CD4-positive, CD25-positive, alpha-beta regulatory T cell (primary cell): ENCODE data around the gene LRRC28. TPM values are rescaled to one million over a fixed set of nuclear protein-coding genes. Genes with fewer than 3 reads are reported as not detected.

Experiments
- ATAC-seq, 2 donors: fragments of 150-1000 bp; cut with Tn5 transposase; one replicate each; pipeline ENCODE4 v1.10.0; 2021; ENCODE audit warnings: low read depth in 2 of 2, moderate number of reproducible peaks in 2 of 2, moderate library complexity in 1 of 2
- DNase-seq, 3 donors: peaks; one replicate each; pipeline versions ENCODE4 v3.0.0 to v3.0.0-alpha.2; 2012 to 2022; ENCODE audit warnings: mixed read lengths in 1 of 3
- H3K27ac ChIP-seq: one replicate; pipeline ENCODE4 v1.7.0; 2013; ENCODE audit warnings: mild to moderate bottlenecking, low read length; ENCODE audit not compliant: insufficient read depth, poor library complexity, severe bottlenecking
- H3K27me3 ChIP-seq: one replicate; pipeline ENCODE4 v1.7.0; 2013; ENCODE audit warnings: low read length; ENCODE audit not compliant: control insufficient read depth, insufficient read depth
- H3K36me3 ChIP-seq: one replicate; pipeline ENCODE4 v1.7.0; 2013; ENCODE audit warnings: mild to moderate bottlenecking, low read length, moderate library complexity; ENCODE audit not compliant: control insufficient read depth, insufficient read depth
- H3K4me1 ChIP-seq: 2 replicates; pipeline ENCODE4 v1.7.0; 2013; ENCODE audit warnings: mild to moderate bottlenecking, low read length; ENCODE audit not compliant: insufficient read depth, control insufficient read depth, poor library complexity, severe bottlenecking
- H3K4me3 ChIP-seq: one replicate; pipeline ENCODE4 v1.7.0; 2013; ENCODE audit warnings: low read depth, mild to moderate bottlenecking, low read length, moderate library complexity
- H3K9me3 ChIP-seq, 2 experiments: 1 replicate in 1 of 2; 2 replicates in 1 of 2; pipeline ENCODE4 v1.7.0; 2013; ENCODE audit warnings: low read length in 2 of 2, mild to moderate bottlenecking in 1 of 2, moderate library complexity in 1 of 2; ENCODE audit not compliant: control insufficient read depth in 2 of 2
- H3K27ac Mint-ChIP-seq, 3 donors: one replicate each; pipeline ENCODE4 v1.8.0; 2020 to 2022; ENCODE audit warnings: mild to moderate bottlenecking in 3 of 3, mixed read lengths in 3 of 3, moderate library complexity in 2 of 3
- H3K27me3 Mint-ChIP-seq: one replicate; pipeline ENCODE4 v1.8.0; 2022; ENCODE audit warnings: mild to moderate bottlenecking, mixed read lengths
- H3K36me3 Mint-ChIP-seq: one replicate; pipeline ENCODE4 v1.8.0; 2020; ENCODE audit warnings: mixed read lengths
- H3K4me1 Mint-ChIP-seq, 4 donors: one replicate each; pipeline ENCODE4 v1.8.0; 2020 to 2022; ENCODE audit warnings: mixed read lengths in 4 of 4, mild to moderate bottlenecking in 1 of 4
- H3K4me3 Mint-ChIP-seq, 4 donors: one replicate each; pipeline ENCODE4 v1.8.0; 2020 to 2022; ENCODE audit warnings: mild to moderate bottlenecking in 4 of 4, mixed read lengths in 4 of 4, moderate library complexity in 3 of 4
- H3K9me3 Mint-ChIP-seq, 7 donors: one replicate each; pipeline ENCODE4 v1.8.0; 2020 to 2022; ENCODE audit warnings: mixed read lengths in 7 of 7, mild to moderate bottlenecking in 3 of 7, moderate library complexity in 2 of 7
- polyA plus RNA-seq, 4 donors: library from polyadenylated mRNA; unstranded; fragments of 300-500 nt; fragmentation: Illumina TruSeq; gene quantifications; one replicate each; pipeline ENCODE4 v1.2.3, GENCODE V29; 2021
- total RNA-seq: library from RNA; stranded (reverse); gene quantifications from one replicate; pipeline ENCODE4 v1.2.3, GENCODE V29; 2022

Gene LRRC28
- total and polyA plus RNA-seq, 5 donors from 2014 or later: 12.5 to 43.3 (median 29.3) TPM

DNA sequence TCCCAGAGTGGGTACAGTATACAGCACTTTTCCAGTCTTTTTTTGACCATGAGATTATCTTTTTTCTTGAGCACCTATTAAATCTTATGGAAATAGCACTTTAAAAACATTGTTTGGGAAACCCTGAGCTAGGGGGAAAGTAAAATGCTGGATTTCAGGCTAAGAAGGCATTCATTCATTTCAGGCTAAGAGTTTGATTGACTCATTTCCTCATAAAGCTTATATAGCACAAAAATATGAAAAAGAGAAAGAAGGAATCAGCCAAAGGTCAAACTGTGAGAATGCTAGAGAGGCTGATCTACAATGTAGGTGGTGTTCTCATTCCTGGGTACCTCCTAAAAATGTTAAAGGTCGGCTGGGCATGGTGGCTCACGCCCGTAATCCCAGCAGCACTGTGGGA lies 12.4 kb upstream of the LRRC28 start:
- Mint-ChIP-seq H3K4me3 (no peak overlapping the region), H3K27me3 (peaks cover 8% of the 10 kb centered on the region), H3K4me1 (peaks cover 0 to 2% (median 0%) of the 10 kb centered on the region in 4 donors), H3K36me3 (peaks cover 4% of the 10 kb centered on the region), H3K9me3 (peaks cover 0 to 2% (median 0%) of the 10 kb centered on the region in 7 donors), H3K27ac (no peak overlapping the region)
- no peak overlapping the region for H3K4me3 ChIP-seq
- H3K4me1 ChIP-seq: no peaks in the 10 kb centered on the region
- H3K9me3 ChIP-seq: no peaks in the 10 kb centered on the region
- H3K27me3 ChIP-seq: no peaks in the 10 kb centered on the region
- no peak overlapping the region for H3K27ac ChIP-seq
- no peak for DNase-seq
- H3K36me3 ChIP-seq: no peaks in the 10 kb centered on the region
- ATAC-seq: no peak

DNA sequence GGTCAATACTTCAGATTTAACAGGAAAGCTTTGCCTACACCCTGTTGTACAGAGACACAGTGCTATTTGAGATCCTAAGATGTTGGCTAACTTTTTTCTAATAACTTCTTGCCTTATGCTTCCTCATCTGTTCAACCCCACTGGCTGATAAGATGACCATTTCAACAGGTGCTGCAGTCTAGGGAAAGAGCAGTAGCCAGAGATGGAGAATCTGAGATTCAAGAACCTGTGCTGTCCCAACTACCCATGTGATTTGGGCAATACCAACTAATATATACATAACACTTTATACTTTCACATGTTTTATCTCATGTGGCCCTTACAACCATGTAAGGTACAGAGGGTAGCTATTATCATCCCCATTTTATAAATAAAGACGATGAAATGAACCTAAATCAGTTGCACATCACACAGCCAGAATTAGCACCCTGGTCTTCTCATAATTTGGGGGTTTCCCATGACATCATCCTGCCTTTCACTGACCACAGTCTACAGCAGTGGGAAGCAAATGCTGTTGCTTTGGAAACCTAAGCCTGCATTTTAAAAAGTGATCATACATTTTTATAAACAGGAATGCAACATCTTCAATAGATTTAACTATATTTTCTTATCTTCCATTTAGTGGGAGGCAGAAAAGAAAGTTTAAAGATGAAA lies 11.6 kb upstream of the LRRC28 start:
- Mint-ChIP-seq H3K4me1 (peaks cover 0 to 2% (median 0%) of the 10 kb centered on the region in 4 donors), H3K4me3 (no peak overlapping the region), H3K27me3 (peaks cover 8% of the 10 kb centered on the region), H3K9me3 (peaks cover 0 to 2% (median 0%) of the 10 kb centered on the region in 7 donors), H3K36me3 (peaks cover 4% of the 10 kb centered on the region), H3K27ac (no peak overlapping the region)
- H3K4me1 ChIP-seq: no peaks in the 10 kb centered on the region
- no peak overlapping the region for H3K27ac ChIP-seq
- ATAC-seq (no peak), DNase-seq (no peak)
- no peak overlapping the region for H3K4me3 ChIP-seq
- H3K9me3 ChIP-seq: no peaks in the 10 kb centered on the region
- H3K27me3 ChIP-seq: no peaks in the 10 kb centered on the region
- H3K36me3 ChIP-seq: no peaks in the 10 kb centered on the region

DNA sequence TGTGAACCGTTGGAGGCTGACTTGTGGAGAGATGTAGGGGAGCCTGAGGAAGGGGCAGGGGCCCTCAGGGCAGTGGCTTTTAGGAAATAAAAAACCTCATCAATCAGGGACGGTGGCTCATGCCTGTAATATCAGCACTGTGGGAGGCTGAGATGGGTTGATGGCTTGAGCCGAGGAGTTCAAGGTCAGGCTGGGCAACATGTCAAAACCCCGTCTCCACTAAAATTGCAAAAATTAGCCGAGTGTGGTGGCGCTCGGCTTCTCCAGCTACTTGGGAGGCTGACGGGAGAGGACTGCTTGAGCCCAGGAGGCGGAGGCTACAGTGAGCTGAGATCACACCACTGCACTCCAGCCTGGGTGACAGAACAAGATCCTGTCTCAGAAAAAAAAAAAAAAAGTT lies 9.5 kb upstream of the LRRC28 start:
- Histone ChIP-seq H3K27ac (no peak overlapping the region), H3K9me3 (no peaks in the 10 kb centered on the region), H3K27me3 (no peaks in the 10 kb centered on the region), H3K4me3 (no peak overlapping the region), H3K4me1 (no peaks in the 10 kb centered on the region), H3K36me3 (no peaks in the 10 kb centered on the region)
- Mint-ChIP-seq H3K27ac (no peak overlapping the region), H3K4me1 (peaks cover 0 to 2% (median 0%) of the 10 kb centered on the region in 4 donors), H3K9me3 (peaks cover 0 to 2% (median 0%) of the 10 kb centered on the region in 7 donors), H3K4me3 (no peak overlapping the region), H3K27me3 (peaks cover 14% of the 10 kb centered on the region), H3K36me3 (peaks cover 4% of the 10 kb centered on the region)
- no peak for DNase-seq
- no peak for ATAC-seq

DNA sequence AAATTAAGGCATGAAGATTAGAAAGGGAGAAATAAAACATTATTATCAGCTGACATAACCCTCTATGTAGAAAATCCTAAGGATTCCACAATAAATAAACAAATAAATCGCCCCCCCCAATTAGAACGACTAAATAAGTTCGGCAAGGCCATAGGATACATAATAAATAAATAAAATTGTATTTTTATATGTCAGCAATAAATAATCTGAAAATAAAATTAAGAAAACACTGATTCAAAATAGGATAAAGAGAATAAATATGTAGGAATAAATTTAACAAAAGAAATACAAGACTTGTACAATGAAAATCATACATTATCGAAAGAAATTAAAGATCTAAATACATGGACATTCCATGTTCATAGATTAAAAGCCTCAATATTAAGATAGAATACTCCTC lies 7.0 kb upstream of the LRRC28 start:
- Mint-ChIP-seq H3K27ac (no peak overlapping the region), H3K4me1 (peaks cover 0 to 2% (median 0%) of the 10 kb centered on the region in 4 donors), H3K27me3 (peaks cover 14% of the 10 kb centered on the region)

DNA sequence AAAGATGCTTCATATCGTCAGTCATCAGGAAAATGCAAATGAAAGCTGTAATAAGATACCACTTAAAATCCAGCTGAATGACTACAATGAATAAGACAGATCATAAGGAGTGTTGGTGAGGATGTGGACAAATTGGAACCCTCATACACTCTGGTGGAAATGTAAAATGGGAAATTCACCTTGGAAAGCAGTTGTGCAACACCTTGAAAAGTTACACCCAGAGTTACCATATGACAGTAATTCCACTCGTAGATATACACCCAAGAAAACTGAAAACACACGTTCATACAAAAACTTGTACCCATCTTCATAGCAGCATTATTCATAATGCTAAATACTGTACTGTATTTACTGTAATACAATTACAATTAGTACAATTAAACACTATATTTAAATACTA lies 4.2 kb upstream of the LRRC28 start:
- peak overlapping the region in 1 of 3 donors; percentile 66 for H3K27ac Mint-ChIP-seq
- ATAC-seq (no peak), DNase-seq (no peak)
- Histone ChIP-seq H3K4me3 (no peak overlapping the region), H3K4me1 (peaks cover 7% of the 10 kb centered on the region), H3K36me3 (no peaks in the 10 kb centered on the region), H3K27me3 (no peaks in the 10 kb centered on the region), H3K9me3 (peaks cover 0 to 4% of the 10 kb centered on the region in 2 experiments), H3K27ac (no peak overlapping the region)
- H3K27me3 Mint-ChIP-seq: peaks cover 18% of the 10 kb centered on the region
- H3K4me1 Mint-ChIP-seq: peaks cover 9 to 12% (median 11%) of the 10 kb centered on the region in 4 donors
- no peak overlapping the region for H3K4me3 Mint-ChIP-seq
- H3K9me3 Mint-ChIP-seq: peaks cover 0 to 6% (median 2%) of the 10 kb centered on the region in 7 donors
- H3K36me3 Mint-ChIP-seq: no peaks in the 10 kb centered on the region

More for the DNA sequence above, 7.0 kb upstream of the LRRC28 start:
- Histone ChIP-seq H3K27ac (no peak overlapping the region), H3K9me3 (no peaks in the 10 kb centered on the region), H3K36me3 (no peaks in the 10 kb centered on the region), H3K4me1 (no peaks in the 10 kb centered on the region), H3K4me3 (no peak overlapping the region), H3K27me3 (no peaks in the 10 kb centered on the region)
- H3K36me3 Mint-ChIP-seq: no peaks in the 10 kb centered on the region
- no peak overlapping the region for H3K4me3 Mint-ChIP-seq
- DNase-seq (no peak), ATAC-seq (no peak)
- peaks cover 0 to 2% (median 0%) of the 10 kb centered on the region in 7 donors for H3K9me3 Mint-ChIP-seq

DNA sequence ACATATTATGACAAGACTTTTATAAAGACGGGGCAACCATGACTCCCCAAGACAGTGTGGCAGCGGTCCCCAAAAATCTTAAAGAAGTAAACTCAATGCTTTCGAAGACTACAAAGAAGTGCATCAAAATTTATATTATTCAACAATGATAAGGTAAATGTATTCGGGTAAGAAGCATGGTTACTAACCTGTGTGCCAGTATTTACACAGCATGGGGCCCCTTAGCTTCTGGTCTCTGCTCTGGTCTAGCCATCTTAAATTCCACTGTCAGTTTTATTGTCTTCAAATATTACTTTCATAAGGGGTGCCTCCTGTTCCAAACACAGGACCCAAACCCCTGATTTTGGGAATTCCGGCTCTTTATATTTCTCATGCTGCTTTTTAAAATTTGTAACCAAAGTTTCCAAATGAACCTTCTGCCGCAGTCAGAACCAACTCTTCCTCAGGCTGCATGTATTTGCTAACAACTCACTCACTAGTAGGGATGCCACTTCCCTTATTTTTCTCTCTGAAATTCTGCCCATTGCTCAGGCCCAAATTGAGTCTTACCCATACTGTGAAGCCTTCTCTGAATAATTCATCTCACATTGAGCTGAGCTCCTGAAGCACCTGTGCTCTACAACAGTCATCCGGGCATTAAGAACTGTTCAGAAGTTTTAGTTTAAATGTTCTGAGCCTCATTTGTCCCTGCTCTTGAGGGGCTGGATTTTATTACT lies 3.1 kb upstream of the LRRC28 start:
- no peak for DNase-seq
- ATAC-seq: no peak
- Mint-ChIP-seq H3K27ac (no peak overlapping the region), H3K9me3 (peaks cover 0 to 6% (median 0%) of the 10 kb centered on the region in 7 donors), H3K4me3 (no peak overlapping the region), H3K4me1 (peaks cover 10 to 21% (median 19%) of the 10 kb centered on the region in 4 donors), H3K27me3 (peaks cover 10% of the 10 kb centered on the region), H3K36me3 (no peaks in the 10 kb centered on the region)
- Histone ChIP-seq H3K27ac (no peak overlapping the region), H3K4me3 (no peak overlapping the region), H3K36me3 (no peaks in the 10 kb centered on the region), H3K27me3 (no peaks in the 10 kb centered on the region), H3K4me1 (peaks cover 17% of the 10 kb centered on the region), H3K9me3 (peaks cover 0 to 4% of the 10 kb centered on the region in 2 experiments)

DNA sequence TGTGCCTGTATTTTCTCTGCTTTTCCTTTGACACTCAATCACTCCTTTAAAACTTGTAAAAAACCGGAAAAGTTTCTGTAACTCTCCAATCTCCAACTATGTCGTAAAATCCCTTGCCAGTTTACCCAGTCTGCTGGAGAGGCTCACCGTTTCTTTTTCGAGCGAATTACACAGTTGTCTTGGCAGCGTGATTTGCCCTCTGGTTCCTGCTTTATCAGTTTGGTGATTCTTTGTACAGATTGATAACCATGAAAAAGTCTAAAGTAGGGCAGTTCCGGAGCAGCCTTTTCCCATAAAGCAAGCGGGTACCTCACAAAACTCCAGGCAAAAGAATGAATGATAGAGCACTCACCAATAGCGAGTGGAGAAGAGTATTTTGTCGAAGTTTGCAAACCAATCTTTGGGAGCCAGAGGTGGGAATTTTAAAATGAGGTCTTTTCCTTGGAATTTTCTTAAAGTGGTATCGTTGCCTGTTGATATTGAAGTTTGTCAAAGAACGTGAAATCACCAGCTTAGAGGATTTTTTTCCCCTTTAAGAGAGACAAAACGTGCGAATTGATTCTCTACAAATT lies 1.9 kb upstream of the LRRC28 start, which contains the start of gene TTC23:
TSS of gene TTC23 (minus strand) at position 312 of the 572 bp plus-strand sequence. CDS start 20,869 bp downstream, outside the sequence.
- Mint-ChIP-seq H3K4me3 (peak within 1 kb of the TSS in 3 of 4 donors; percentile 93 to 97 (median 94)), H3K4me1 (peaks cover 19 to 30% (median 27%) of the 10 kb centered on the region in 4 donors), H3K9me3 (peaks cover 0 to 6% (median 0%) of the 10 kb centered on the region in 7 donors), H3K27ac (peak within 1 kb of the TSS in 2 of 3 donors; percentile 89 to 94), H3K27me3 (peaks cover 10% of the 10 kb centered on the region), H3K36me3 (no peaks in the 10 kb centered on the region)
- ATAC-seq (no peak), DNase-seq (no peak)
- no peak within 1 kb of the TSS for H3K27ac ChIP-seq
- H3K36me3 ChIP-seq: no peaks in the 10 kb centered on the region
- peaks cover 17% of the 10 kb centered on the region for H3K4me1 ChIP-seq
- no peaks in the 10 kb centered on the region for H3K27me3 ChIP-seq
- H3K9me3 ChIP-seq: peaks cover 0 to 4% of the 10 kb centered on the region in 2 experiments
- H3K4me3 ChIP-seq: peak within 1 kb of the TSS; percentile 82
